Measurements from ENCODE around the gene GATA5.
"Not testable (repeated sequence)": the region's sequence is repeated elsewhere in the genome, so short reads cannot be mapped to it uniquely, and the experiment has no call there.

The GATA5 gene

DNA sequence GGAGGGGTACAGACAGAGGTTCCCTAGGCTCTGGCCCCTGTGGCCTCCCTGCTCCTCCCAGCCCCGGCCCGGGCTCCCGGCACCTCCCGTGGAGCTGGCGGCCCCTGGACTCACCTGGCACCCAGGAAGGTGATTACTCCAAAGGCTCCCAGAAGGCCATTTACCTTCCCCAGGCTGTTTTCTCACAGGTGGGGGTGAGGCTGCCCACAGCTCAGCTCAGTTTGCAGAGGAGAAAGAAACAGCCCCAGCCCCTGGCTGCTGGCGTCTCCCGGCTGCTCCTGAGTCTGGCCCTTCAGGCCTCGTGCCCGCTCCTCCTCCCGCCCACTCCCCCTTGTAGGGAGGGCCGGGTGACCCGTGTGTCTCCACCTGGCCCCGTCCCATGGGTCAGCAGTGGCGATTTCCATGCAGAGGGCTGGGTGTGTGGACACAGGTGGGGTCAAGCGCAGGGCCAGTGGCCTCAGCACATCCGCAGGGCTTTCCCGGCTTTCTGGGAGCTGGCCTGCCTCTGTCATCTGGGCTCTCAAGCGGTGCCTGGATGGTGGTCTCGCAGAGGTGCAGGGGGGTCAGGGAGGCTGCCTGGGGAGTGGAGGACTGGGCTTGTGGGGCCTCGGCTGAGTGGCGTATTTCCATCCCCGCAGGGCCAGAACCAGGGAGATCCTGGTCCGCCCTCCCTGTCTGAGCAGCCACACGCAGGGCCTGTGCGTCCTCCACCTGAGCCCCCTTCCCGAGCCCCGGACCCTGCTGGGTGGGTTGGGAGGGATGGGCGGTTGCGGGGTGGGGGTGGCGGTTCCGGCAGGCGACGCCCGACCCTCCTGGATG lies 20.2 kb upstream of the GATA5 start:
- ChIA-PET POLR2A (no interaction called here), CTCF (interaction anchor here (0.8 to 1.1 kb wide), 3 partner anchors 86 to 312 kb away, joined by 3 to 7 read pairs (median 4); no protein-coding TSS in a partner anchor)
- DNase-seq (ENCODE audit: extremely low spot score): no peak
- TF ChIP-seq, protein P1, sequence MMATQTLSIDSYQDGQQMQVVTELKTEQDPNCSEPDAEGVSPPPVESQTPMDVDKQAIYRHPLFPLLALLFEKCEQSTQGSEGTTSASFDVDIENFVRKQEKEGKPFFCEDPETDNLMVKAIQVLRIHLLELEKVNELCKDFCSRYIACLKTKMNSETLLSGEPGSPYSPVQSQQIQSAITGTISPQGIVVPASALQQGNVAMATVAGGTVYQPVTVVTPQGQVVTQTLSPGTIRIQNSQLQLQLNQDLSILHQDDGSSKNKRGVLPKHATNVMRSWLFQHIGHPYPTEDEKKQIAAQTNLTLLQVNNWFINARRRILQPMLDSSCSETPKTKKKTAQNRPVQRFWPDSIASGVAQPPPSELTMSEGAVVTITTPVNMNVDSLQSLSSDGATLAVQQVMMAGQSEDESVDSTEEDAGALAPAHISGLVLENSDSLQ (IDR thresholded peaks at IDR 0.05): no peak
- no peak for TF ChIP-seq SUZ12 (IDR thresholded peaks at IDR 0.05)
- TF ChIP-seq FOXK2 (IDR thresholded peaks at IDR 0.05): no peak
- TF ChIP-seq LEF1 (IDR thresholded peaks at IDR 0.05; ENCODE audit: borderline replicate concordance): no peak
- TF ChIP-seq FOXA1 (IDR thresholded peaks at IDR 0.05): no peak
- TF ChIP-seq L3MBTL2 (conservative IDR thresholded peaks at IDR 0.05): no peak
- no peak for TF ChIP-seq ZNF384 (IDR thresholded peaks at IDR 0.05)
- no peak for TF ChIP-seq SP1 (IDR thresholded peaks at IDR 0.05)
- TF ChIP-seq TARDBP (IDR thresholded peaks at IDR 0.05): no peak

GRCh38 chr20:62494980-62495748 lies 19.4 kb upstream of the GATA5 start:
- ChIA-PET POLR2A (no interaction called here), CTCF (interaction anchor here (0.6 to 1.1 kb wide), 3 partner anchors 85 to 314 kb away, joined by 3 to 7 read pairs (median 6); no protein-coding TSS in a partner anchor)
- TF ChIP-seq ELF4 (IDR thresholded peaks at IDR 0.05) (no peak), HDGF (IDR thresholded peaks at IDR 0.05; ENCODE audit: borderline replicate concordance) (no peak), SP1 (IDR thresholded peaks at IDR 0.05) (no peak), NFRKB (IDR thresholded peaks at IDR 0.05) (no peak), TARDBP (IDR thresholded peaks at IDR 0.05) (no peak), CTBP1 (IDR thresholded peaks at IDR 0.05; ENCODE audit: borderline replicate concordance) (no peak), ZNF384 (IDR thresholded peaks at IDR 0.05) (no peak), FOXA1 (IDR thresholded peaks at IDR 0.05) (no peak), L3MBTL2 (conservative IDR thresholded peaks at IDR 0.05) (no peak)
- TF ChIP-seq, protein P1 (IDR thresholded peaks at IDR 0.05): no peak
- no peak for DNase-seq (ENCODE audit: extremely low spot score)

- no peak for TF ChIP-seq LEF1 (IDR thresholded peaks at IDR 0.05; ENCODE audit: borderline replicate concordance)
- TF ChIP-seq SP1 (IDR thresholded peaks at IDR 0.05): no peak
- TF ChIP-seq, protein P1 (IDR thresholded peaks at IDR 0.05): no peak
- no peak for TF ChIP-seq BHLHE40 (IDR thresholded peaks at IDR 0.05; ENCODE audit: borderline replicate concordance)
- no peak for DNase-seq (ENCODE audit: extremely low spot score)
- CTCF ChIA-PET: interaction anchor here (0.6 kb wide), 1 partner anchor 314 kb away, joined by 6 read pairs; no protein-coding TSS in a partner anchor
Measured at GRCh38 chr20:62494537-62494936, 18.7 kb upstream of the GATA5 start.

GRCh38 chr20:62493886-62494285 lies 18.1 kb upstream of the GATA5 start:
- ChIA-PET POLR2A (no interaction called here), CTCF (no interaction called here)
- no peak for DNase-seq (ENCODE audit: extremely low spot score)
- TF ChIP-seq TARDBP (IDR thresholded peaks at IDR 0.05) (no peak), FOXK2 (IDR thresholded peaks at IDR 0.05) (no peak), SP1 (IDR thresholded peaks at IDR 0.05) (no peak), FOXM1 (IDR thresholded peaks at IDR 0.05; ENCODE audit: borderline replicate concordance) (no peak), ELF4 (IDR thresholded peaks at IDR 0.05) (no peak), LEF1 (IDR thresholded peaks at IDR 0.05; ENCODE audit: borderline replicate concordance) (no peak), CTBP1 (IDR thresholded peaks at IDR 0.05; ENCODE audit: borderline replicate concordance) (no peak), FOXA1 (IDR thresholded peaks at IDR 0.05) (no peak)

More at GRCh38 chr20:62494537-62494936, 18.7 kb upstream of the GATA5 start:
- POLR2A ChIA-PET: no interaction called here

- ChIA-PET POLR2A (no interaction called here), CTCF (no interaction called here)
- no peak for TF ChIP-seq ZNF384 (IDR thresholded peaks at IDR 0.05)
- no peak for TF ChIP-seq CTBP1 (IDR thresholded peaks at IDR 0.05; ENCODE audit: borderline replicate concordance)
- no peak for DNase-seq (ENCODE audit: extremely low spot score)
Measured at GRCh38 chr20:62493253-62493885, 17.6 kb upstream of the GATA5 start.

DNA sequence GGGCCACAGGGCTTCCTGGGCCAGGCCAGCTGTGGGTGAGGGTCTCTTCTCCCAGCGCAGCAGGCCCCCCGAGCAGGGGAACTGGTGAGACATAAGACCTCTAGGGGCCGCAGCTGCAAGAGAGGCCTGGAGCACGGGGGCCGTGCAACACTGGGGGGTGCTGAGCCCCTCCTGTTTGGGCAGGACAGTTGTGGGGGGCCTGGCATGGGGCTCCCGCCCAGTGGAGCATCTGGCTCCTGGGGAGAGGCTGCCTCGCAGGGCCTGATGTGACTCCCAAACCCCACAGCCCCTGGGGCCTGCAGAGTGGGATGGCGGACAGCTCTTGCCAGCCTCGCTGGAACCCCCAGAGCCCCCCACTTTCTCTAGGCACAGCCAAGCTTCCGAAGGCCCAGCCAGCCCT lies 16.9 kb upstream of the GATA5 start:
- POLR2A ChIA-PET: no interaction called here
- CTCF ChIA-PET: no interaction called here
- TF ChIP-seq ARNT (IDR thresholded peaks at IDR 0.05) (no peak), L3MBTL2 (conservative IDR thresholded peaks at IDR 0.05) (no peak), ELF4 (IDR thresholded peaks at IDR 0.05) (no peak), ZNF384 (IDR thresholded peaks at IDR 0.05) (no peak), FOXM1 (IDR thresholded peaks at IDR 0.05; ENCODE audit: borderline replicate concordance) (no peak), FOXK2 (IDR thresholded peaks at IDR 0.05) (no peak), CTBP1 (IDR thresholded peaks at IDR 0.05; ENCODE audit: borderline replicate concordance) (no peak), TARDBP (IDR thresholded peaks at IDR 0.05) (no peak), NFRKB (IDR thresholded peaks at IDR 0.05) (no peak), LEF1 (IDR thresholded peaks at IDR 0.05; ENCODE audit: borderline replicate concordance) (no peak), SUZ12 (IDR thresholded peaks at IDR 0.05) (no peak), FOXA1 (IDR thresholded peaks at IDR 0.05) (no peak), HDGF (IDR thresholded peaks at IDR 0.05; ENCODE audit: borderline replicate concordance) (no peak), SP1 (IDR thresholded peaks at IDR 0.05) (no peak)
- no peak for DNase-seq (ENCODE audit: extremely low spot score)

GRCh38 chr20:62490783-62491182 lies 15.0 kb upstream of the GATA5 start:
- not testable (repeated sequence) for DNase-seq (ENCODE audit: extremely low spot score)
- POLR2A ChIA-PET: interaction anchor here (1.5 kb wide), 1 partner anchor 10 kb away, joined by 3 read pairs; no protein-coding TSS in a partner anchor
- CTCF ChIA-PET: interaction anchor here (1.1 kb wide), 1 partner anchor 62 kb away, joined by 3 read pairs; no protein-coding TSS in a partner anchor

Data from HEK293T (cell line).